Upper lobe of left lung (tissue), 4 donors: ENCODE data around the gene CALML6.

ENCODE experiments used
- CTCF ChIP-seq, 6 experiments: fragments of 450-650 bp in 4 of 6; fragments of 200-600 bp in 2 of 6; sonication (generic) in 2 of 6; IDR thresholded peaks; one replicate each; pipeline ENCODE4 v1.5.1; 2016 to 2019; ENCODE audit warnings: antibody characterized with exemption in 6 of 6
- EP300 ChIP-seq, 4 donors: sonication (generic); formaldehyde crosslinking; IDR thresholded peaks; one replicate each; pipeline ENCODE4 v1.5.1; 2017; ENCODE audit warnings: antibody characterized with exemption in 4 of 4, control low read depth in 2 of 4
- POLR2A ChIP-seq, 4 donors: fragments of 450-650 bp; IDR thresholded peaks; one replicate each; pipeline ENCODE4 v1.5.1; 2016 to 2017; ENCODE audit warnings: antibody characterized with exemption in 4 of 4, mild to moderate bottlenecking in 2 of 4
- POLR2AphosphoS5 ChIP-seq, 2 donors: sonication (generic); formaldehyde crosslinking; IDR thresholded peaks; one replicate each; pipeline ENCODE4 v1.5.1; 2017; ENCODE audit warnings: antibody characterized with exemption in 2 of 2

GRCh38 chr1:1895060-1895418 lies 20.0 kb upstream of the CALML6 start:
- TF ChIP-seq CTCF (IDR thresholded peaks at IDR 0.05) (no peak), EP300 (IDR thresholded peaks at IDR 0.05) (no peak), POLR2A (IDR thresholded peaks at IDR 0.05) (no peak), POLR2AphosphoS5 (IDR thresholded peaks at IDR 0.05) (no peak)
